Calu3 (cell line): ENCODE measurements around the gene GMDS. TPM values are rescaled to one million over a fixed set of nuclear protein-coding genes. Genes with fewer than 3 reads are reported as not detected.
A peak's percentile ranks its signal among the peaks of the same experiment; 100 is the strongest.

Experiments used
- BruUV-seq: library from RNA; stranded (reverse); fragments of 400-500 nt; replicated peaks from 2 replicates; lab custom pipeline; 2021; lab: Mats Ljungman, UMichigan
- CTCF ChIA-PET: fragments of 300-600 bp; sonication (Branson Sonifier 250); formaldehyde crosslinking; loops from one replicate; lab custom pipeline; 2022; ENCODE audit warnings: antibody characterized with exemption; lab: Charles Lee
- DNase-seq: peaks from one replicate; pipeline ENCODE4 v3.0.0; 2022
- H3K27ac Mint-ChIP-seq: one replicate; pipeline ENCODE4 v1.8.0; 2022; ENCODE audit warnings: mixed read lengths; ENCODE audit not compliant: unreplicated experiment
- H3K27me3 Mint-ChIP-seq: one replicate; pipeline ENCODE4 v1.8.0; 2022; ENCODE audit warnings: mixed read lengths; ENCODE audit not compliant: unreplicated experiment
- H3K36me3 Mint-ChIP-seq: one replicate; pipeline ENCODE4 v1.8.0; 2022; ENCODE audit warnings: mild to moderate bottlenecking, moderate library complexity, mixed read lengths; ENCODE audit not compliant: insufficient read depth, unreplicated experiment
- H3K4me1 Mint-ChIP-seq: one replicate; pipeline ENCODE4 v1.8.0; 2022; ENCODE audit warnings: mild to moderate bottlenecking, low read depth, mixed read lengths; ENCODE audit not compliant: unreplicated experiment
- H3K4me3 Mint-ChIP-seq: one replicate; pipeline ENCODE4 v1.8.0; 2022; ENCODE audit warnings: mild to moderate bottlenecking, low read depth, moderate library complexity, mixed read lengths; ENCODE audit not compliant: unreplicated experiment
- H3K9me3 Mint-ChIP-seq: one replicate; pipeline ENCODE4 v1.8.0; 2022; ENCODE audit warnings: low read depth, mixed read lengths; ENCODE audit not compliant: unreplicated experiment
- CTCF ChIP-seq: fragments of 200-600 bp; IDR thresholded peaks from one replicate; pipeline ENCODE4 v1.8.0; 2022; ENCODE audit warnings: antibody characterized with exemption; ENCODE audit not compliant: unreplicated experiment
- intact Hi-C: fragments of 100-400 bp; cut with micrococcal nuclease; formaldehyde crosslinking; loops from one replicate; pipeline ENCODE4 v1.10.0; 2022; ENCODE audit not compliant: unreplicated experiment
- total RNA-seq: library from RNA; stranded (reverse); gene quantifications from 2 replicates; pipeline ENCODE4 v1.2.3, GENCODE V29; 2022

GMDS gene
- total RNA-seq, 1 experiment from 2014 or later = 58.2 TPM

DNA sequence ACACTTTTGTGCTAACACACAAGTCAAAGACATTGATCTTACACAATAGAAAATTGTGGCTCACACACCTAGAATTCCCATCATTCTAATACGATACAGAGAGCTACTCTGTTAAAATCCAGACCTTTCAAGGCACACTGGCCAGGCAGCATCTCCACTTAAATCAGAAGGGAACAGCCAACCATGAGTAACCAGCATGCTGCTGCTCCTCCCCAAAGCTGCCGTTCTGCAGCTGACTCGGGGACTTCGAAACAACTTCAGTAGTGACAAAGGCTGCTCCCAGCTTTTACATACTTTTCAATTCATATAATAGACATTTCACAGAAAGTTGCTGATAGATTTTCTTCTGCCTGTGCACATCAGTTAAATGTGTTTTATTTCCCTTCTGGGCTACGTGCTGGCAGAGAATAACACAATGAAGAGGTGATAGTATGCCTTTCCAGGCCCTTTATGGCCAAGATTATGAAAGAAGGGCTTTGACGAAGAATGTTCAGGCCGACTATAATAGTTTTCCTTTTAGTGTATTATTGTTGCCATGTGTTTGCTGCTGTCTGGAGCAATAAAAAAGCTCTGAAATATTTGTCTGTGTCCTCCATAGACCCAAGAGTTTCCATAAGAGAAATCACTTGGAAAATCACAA is 159.0 kb downstream of the GMDS start:
- Mint-ChIP-seq H3K27ac (peak overlapping the region; percentile 21), H3K36me3 (no peaks in the 10 kb centered on the region), H3K9me3 (no peaks in the 10 kb centered on the region), H3K4me3 (peak overlapping the region; percentile 26), H3K27me3 (no peaks in the 10 kb centered on the region), H3K4me1 (peaks cover 14% of the 10 kb centered on the region)
- intact Hi-C loops = no loop called here
- CTCF ChIA-PET = no interaction called here
- no TSS peak for BruUV-seq
- DNase-seq = no peak
- TF ChIP-seq CTCF = no peak

- TF ChIP-seq CTCF = no peak
- Mint-ChIP-seq H3K27me3 (no peaks in the 10 kb centered on the region), H3K36me3 (no peaks in the 10 kb centered on the region), H3K4me1 (peaks cover 14% of the 10 kb centered on the region), H3K27ac (peak overlapping the region; percentile 21), H3K9me3 (no peaks in the 10 kb centered on the region), H3K4me3 (peak overlapping the region; percentile 26)
- BruUV-seq = no TSS peak
- CTCF ChIA-PET = interaction anchor here (0.6 kb wide), 1 partner anchor 26 kb away, joined by 7 read pairs; no protein-coding TSS in a partner anchor
- DNase-seq = peak; percentile 47
- intact Hi-C loops = no loop called here
Observed at GRCh38 chr6:2085657-2086056, 159.7 kb downstream of the GMDS start.

DNA sequence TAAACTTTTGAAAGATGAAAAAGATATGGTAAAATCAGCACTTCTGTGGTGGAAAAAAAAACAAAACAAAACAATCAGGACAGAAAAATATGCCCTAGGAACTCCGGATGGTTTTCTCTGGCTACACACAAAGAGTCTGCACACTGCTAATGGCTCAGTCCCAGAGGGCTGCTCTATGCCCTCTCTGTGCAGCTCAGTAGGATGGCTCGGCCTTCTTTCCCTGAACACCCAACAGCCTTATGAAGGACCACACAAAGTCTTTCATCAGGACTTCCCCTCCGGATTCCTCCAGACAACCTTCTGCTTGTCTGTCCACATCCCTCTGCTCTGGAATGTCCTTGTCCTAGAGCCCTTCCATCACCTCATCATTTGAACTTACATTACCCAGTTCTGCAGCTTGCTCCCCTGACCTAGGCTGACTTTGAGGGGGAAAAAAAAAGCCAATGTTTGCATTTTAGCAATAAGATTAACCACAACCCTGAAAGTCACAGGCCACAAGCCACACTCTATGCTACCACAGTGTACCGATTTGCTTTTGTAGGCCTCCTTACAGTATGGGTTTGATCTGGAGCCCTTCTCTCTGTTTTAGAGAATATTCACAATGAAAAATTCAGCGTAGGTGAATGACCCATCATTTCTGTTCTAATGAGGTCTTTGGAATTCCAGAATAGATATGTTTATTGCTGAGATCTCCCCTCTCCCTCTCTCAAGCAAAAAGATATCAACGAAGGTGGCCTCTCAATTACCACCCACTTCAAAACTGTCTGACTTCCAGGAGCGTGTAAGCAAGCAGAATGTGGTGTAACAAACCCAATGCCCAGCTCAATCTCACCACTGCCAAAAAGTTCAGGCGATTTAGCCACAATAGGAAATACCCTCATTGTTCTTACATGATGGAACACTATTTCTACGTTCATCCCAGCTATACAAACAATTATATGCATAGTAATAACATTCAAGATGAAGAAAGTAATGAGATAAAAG is 164.0 kb downstream of the GMDS start:
- no peak for TF ChIP-seq CTCF
- H3K36me3 Mint-ChIP-seq = no peaks in the 10 kb centered on the region
- H3K4me3 Mint-ChIP-seq = no peak overlapping the region
- intact Hi-C loops = no loop called here
- H3K4me1 Mint-ChIP-seq = peaks cover 12% of the 10 kb centered on the region
- BruUV-seq = no TSS peak
- no peak overlapping the region for H3K27ac Mint-ChIP-seq
- no peak for DNase-seq
- H3K27me3 Mint-ChIP-seq = no peaks in the 10 kb centered on the region
- CTCF ChIA-PET = no interaction called here
- no peaks in the 10 kb centered on the region for H3K9me3 Mint-ChIP-seq

DNA sequence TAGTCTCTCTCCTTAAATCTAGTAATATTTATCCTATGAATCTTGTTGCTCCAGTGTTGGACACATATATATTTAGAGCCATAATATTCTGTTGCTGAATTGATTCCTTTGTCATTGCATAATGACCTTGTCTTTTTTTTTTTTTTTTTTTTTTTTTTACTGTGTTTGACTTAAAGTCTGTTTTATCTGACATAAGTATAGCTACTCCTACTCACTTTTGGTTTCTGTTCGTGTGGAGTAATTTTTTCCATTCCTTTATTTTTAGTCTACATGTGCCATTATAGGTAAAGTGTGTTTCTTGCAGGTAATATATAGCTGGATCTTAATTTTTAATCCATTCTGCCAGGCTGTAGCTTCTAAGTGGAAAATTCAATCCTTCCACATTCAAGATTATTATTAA is 166.5 kb downstream of the GMDS start:
- no peaks in the 10 kb centered on the region for H3K4me1 Mint-ChIP-seq

More for the DNA sequence above, 166.5 kb downstream of the GMDS start:
- TF ChIP-seq CTCF = no peak
- Mint-ChIP-seq H3K4me3 (no peak overlapping the region), H3K27ac (no peak overlapping the region), H3K36me3 (no peaks in the 10 kb centered on the region), H3K27me3 (no peaks in the 10 kb centered on the region), H3K9me3 (no peaks in the 10 kb centered on the region)
- BruUV-seq = no TSS peak
- intact Hi-C loops = no loop called here
- CTCF ChIA-PET = no interaction called here
- DNase-seq = no peak
